Type B pancreatic cell (in vitro differentiated cells): Measurements from ENCODE around the gene USP33. TPM values are rescaled to one million over a fixed set of nuclear protein-coding genes. Genes with fewer than 3 reads are reported as not detected.

Source experiments
- DNase-seq: peaks from one replicate; pipeline ENCODE4 v3.0.0; 2021; ENCODE audit warnings: mixed read lengths; ENCODE audit not compliant: unreplicated experiment; ENCODE audit errors: extremely low spot score
- H3K27ac Mint-ChIP-seq: 2 replicates; pipeline ENCODE4 v1.8.0; 2021; ENCODE audit warnings: mild to moderate bottlenecking, mixed read lengths
- H3K27me3 Mint-ChIP-seq: 2 replicates; pipeline ENCODE4 v1.8.0; 2021; ENCODE audit warnings: mixed read lengths
- H3K36me3 Mint-ChIP-seq: 2 replicates; pipeline ENCODE4 v1.8.0; 2021; ENCODE audit warnings: mixed read lengths
- H3K4me1 Mint-ChIP-seq: one replicate; pipeline ENCODE4 v1.8.0; 2021; ENCODE audit warnings: mixed read lengths; ENCODE audit not compliant: unreplicated experiment
- H3K4me3 Mint-ChIP-seq: 2 replicates; pipeline ENCODE4 v1.8.0; 2021; ENCODE audit warnings: mild to moderate bottlenecking, mixed read lengths
- H3K9me3 Mint-ChIP-seq: 2 replicates; pipeline ENCODE4 v1.8.0; 2021; ENCODE audit warnings: mixed read lengths
- CTCF ChIP-seq: fragments of 200-600 bp; sonication (generic); conservative IDR thresholded peaks from 2 replicates; pipeline ENCODE4 v1.5.0; 2021; ENCODE audit warnings: antibody characterized with exemption, mild to moderate bottlenecking
- long read RNA-seq: library from polyadenylated mRNA; unstranded; transcript quantifications from one replicate; pipeline ENCODE4 v2.0.0, GENCODE V29; 2020
- total RNA-seq: library from RNA; stranded (reverse); gene quantifications from 2 replicates; pipeline ENCODE4 v1.2.1, GENCODE V29; 2021; ENCODE audit warnings: low replicate concordance

Gene USP33
- total RNA-seq: 46.6 and 66.3 TPM in 2 replicates
- long read RNA-seq, transcript USP33-202 (22 exons, 2,917 nt): major isoform, 6 of 83 reads
- long read RNA-seq, partial matches to known transcripts: 60 of 83 reads
- long read RNA-seq, other reads (novel, unspliced or antisense): 17 of 83 reads

DNA sequence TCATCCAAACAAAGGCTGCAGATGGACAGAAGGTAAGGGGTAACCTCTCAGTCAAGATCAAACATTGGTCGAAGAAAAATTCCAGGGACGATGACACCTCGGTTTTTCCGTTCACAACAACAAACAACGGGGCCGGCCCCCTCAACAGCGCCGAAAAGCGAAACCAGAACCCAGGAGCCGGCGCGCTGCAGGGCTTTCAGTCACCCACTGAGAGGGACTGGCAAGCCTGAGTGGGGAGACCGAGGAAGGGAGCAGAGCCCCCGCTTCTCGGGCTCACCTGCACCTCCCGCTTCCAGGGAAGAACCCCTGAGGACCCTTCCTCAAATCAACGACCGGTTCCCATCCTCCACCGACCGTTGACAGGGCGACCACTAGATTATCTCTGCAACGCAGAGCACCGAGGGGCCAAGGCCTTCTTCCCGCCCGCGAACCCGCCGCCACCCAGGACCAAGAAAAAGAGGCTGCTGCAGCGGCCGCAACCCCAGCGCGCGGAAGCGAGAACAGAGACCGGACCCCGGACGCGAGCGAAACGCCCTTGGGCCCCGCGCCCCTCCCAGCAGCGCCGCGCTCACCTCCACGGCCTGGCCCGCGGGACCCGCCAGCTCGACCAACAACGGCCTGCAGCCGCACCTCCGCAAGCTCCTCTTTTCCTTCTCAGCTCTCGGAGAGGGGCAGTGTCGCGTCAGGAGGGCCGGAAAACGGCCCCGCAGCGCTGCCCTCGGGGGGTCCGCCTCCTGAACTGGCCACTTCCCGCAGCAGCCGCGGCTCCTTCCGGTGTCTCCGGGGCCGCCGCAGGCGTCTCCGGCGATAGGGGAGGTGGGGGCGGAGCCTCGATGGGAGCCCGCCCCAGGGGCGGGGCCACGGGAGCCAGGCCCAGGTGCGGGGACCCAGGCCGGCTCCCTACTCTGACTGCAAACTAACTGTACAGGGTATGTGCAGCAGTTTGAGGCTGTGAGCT, at the start of gene USP33:
TSS of gene USP33 (minus strand) at position 782 of the 958 bp plus-strand sequence. CDS start 18,155 bp downstream, outside the sequence.
- peak; percentile 84 for DNase-seq
- Mint-ChIP-seq H3K27me3 (no peaks in the 10 kb centered on the region), H3K4me3 (peak within 1 kb of the TSS; percentile 99), H3K4me1 (peaks cover 23% of the 10 kb centered on the region), H3K27ac (peak within 1 kb of the TSS; percentile 94), H3K9me3 (no peaks in the 10 kb centered on the region), H3K36me3 (peaks cover 3% of the 10 kb centered on the region)
- peak; percentile 11 for TF ChIP-seq CTCF

- H3K36me3 Mint-ChIP-seq: peaks cover 4% of the 10 kb centered on the region
- no peaks in the 10 kb centered on the region for H3K9me3 Mint-ChIP-seq
- TF ChIP-seq CTCF: no peak
- no peak for DNase-seq
- no peak overlapping the region for H3K4me3 Mint-ChIP-seq
- no peaks in the 10 kb centered on the region for H3K4me1 Mint-ChIP-seq
- H3K27me3 Mint-ChIP-seq: no peaks in the 10 kb centered on the region
- H3K27ac Mint-ChIP-seq: no peak overlapping the region
Observed at GRCh38 chr1:77803371-77803770, 43.7 kb upstream of the USP33 start.

DNA sequence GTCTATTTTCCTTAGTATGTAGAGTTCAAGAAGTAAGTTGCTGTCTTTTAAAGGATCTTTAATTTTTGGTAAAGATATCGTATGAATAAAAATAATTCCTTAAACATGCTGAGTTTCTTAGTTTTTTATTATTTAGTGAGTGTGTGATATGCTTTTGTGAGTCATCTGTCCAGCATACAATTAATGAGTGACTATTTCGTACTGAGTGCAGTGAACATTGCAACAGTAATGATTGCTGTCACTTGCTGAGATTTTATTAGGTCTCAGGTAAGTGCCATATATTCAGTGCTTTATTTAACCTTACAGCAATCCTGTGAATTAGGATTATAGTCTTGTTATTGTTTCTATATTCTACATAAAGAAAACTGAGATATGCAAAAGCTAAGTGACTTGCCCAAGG, 42.4 kb upstream of the USP33 start:
- H3K9me3 Mint-ChIP-seq: no peaks in the 10 kb centered on the region
- no peak overlapping the region for H3K27ac Mint-ChIP-seq
- no peak overlapping the region for H3K4me3 Mint-ChIP-seq
- H3K4me1 Mint-ChIP-seq: no peaks in the 10 kb centered on the region
- H3K27me3 Mint-ChIP-seq: no peaks in the 10 kb centered on the region
- H3K36me3 Mint-ChIP-seq: peaks cover 8% of the 10 kb centered on the region
- DNase-seq: no peak
- no peak for TF ChIP-seq CTCF

DNA sequence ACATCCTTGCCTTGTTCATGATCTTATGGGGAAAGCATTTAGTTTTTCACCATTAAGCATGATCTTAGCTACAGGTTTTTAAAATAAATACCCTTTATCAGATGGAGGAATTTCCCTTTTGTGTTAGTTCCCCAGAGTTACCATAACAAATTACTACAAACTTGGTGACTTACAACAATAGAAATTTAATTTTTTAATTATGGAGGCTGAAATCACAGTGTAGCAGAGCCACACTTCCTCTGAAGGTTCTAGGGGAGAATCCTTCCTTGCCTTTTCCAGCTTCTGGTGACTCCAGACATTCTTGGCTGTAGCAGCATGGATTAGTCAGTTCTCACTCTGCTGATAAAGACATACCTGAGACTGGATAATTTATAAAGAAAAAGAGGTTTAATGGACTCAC, 38.3 kb upstream of the USP33 start:
- H3K27me3 Mint-ChIP-seq: no peaks in the 10 kb centered on the region
- no peak for TF ChIP-seq CTCF
- no peak overlapping the region for H3K27ac Mint-ChIP-seq
- no peaks in the 10 kb centered on the region for H3K9me3 Mint-ChIP-seq
- DNase-seq: no peak
- peaks cover 8% of the 10 kb centered on the region for H3K36me3 Mint-ChIP-seq
- H3K4me1 Mint-ChIP-seq: no peaks in the 10 kb centered on the region
- H3K4me3 Mint-ChIP-seq: no peak overlapping the region

GRCh38 chr1:77796695-77797405, 37.2 kb upstream of the USP33 start:
- no peaks in the 10 kb centered on the region for H3K9me3 Mint-ChIP-seq
- H3K4me1 Mint-ChIP-seq: no peaks in the 10 kb centered on the region
- H3K4me3 Mint-ChIP-seq: no peak overlapping the region
- H3K27ac Mint-ChIP-seq: peak overlapping the region; percentile 16
- TF ChIP-seq CTCF: no peak
- DNase-seq: no peak
- H3K27me3 Mint-ChIP-seq: no peaks in the 10 kb centered on the region
- peaks cover 8% of the 10 kb centered on the region for H3K36me3 Mint-ChIP-seq
